GM12872 (cell line): ENCODE results near the gene HP1BP3.

Experiments
- CTCF ChIP-seq: IDR thresholded peaks from 3 replicates; pipeline ENCODE4 v1.5.1; 2011; ENCODE audit warnings: low read depth, mild to moderate bottlenecking, low read length, moderate library complexity; ENCODE audit not compliant: insufficient read depth

The HP1BP3 gene

GRCh38 chr1:20735581-20736111, 51.5 kb downstream of the HP1BP3 start:
- TF ChIP-seq CTCF: no peak

- no peak for TF ChIP-seq CTCF
These were observed 53.6 kb downstream of the HP1BP3 start for GRCh38 chr1:20733360-20733975.

GRCh38 chr1:20732588-20733359, 54.3 kb downstream of the HP1BP3 start, which contains the start of gene SH2D5:
SH2D5 (minus strand) TSS chr1:20732703; CDS start chr1:20728044, 4,659 bp downstream.
- TF ChIP-seq CTCF: peak; percentile 48

GRCh38 chr1:20732071-20732587, 55.0 kb downstream of the HP1BP3 start:
- no peak for TF ChIP-seq CTCF

- TF ChIP-seq CTCF: no peak
These were observed 55.8 kb downstream of the HP1BP3 start for GRCh38 chr1:20731057-20731991.

- no peak for TF ChIP-seq CTCF
These were observed 56.4 kb downstream of the HP1BP3 start for GRCh38 chr1:20730690-20731056.
